HEK293T (cell line): ENCODE data around the gene MS4A10.

Experiments used
- CTCF ChIA-PET: fragments of 350-600 bp; formaldehyde crosslinking; extraction: SDS; loops from one replicate; lab custom pipeline; 2021; ENCODE audit warnings: antibody characterized with exemption, inconsistent platforms; lab: Yijun Ruan, JAX
- POLR2A ChIA-PET: fragments of 350-600 bp; formaldehyde crosslinking; extraction: SDS; loops from one replicate; lab custom pipeline; 2020; ENCODE audit warnings: antibody characterized with exemption, inconsistent platforms; lab: Yijun Ruan, JAX
- DNase-seq: peaks from one replicate; pipeline ENCODE4 v3.0.0; 2012; ENCODE audit warnings: mixed read lengths; ENCODE audit errors: extremely low spot score
- ARNT ChIP-seq: fragments of 450-650 bp; IDR thresholded peaks from 2 replicates; pipeline ENCODE4 v1.6.1; 2017; ENCODE audit warnings: mild to moderate bottlenecking
- BHLHE40 ChIP-seq: fragments of 450-650 bp; IDR thresholded peaks from 2 replicates; pipeline ENCODE4 v1.6.1; 2016; ENCODE audit warnings: mild to moderate bottlenecking, moderate library complexity, borderline replicate concordance
- CTBP1 ChIP-seq: fragments of 450-650 bp; IDR thresholded peaks from 2 replicates; pipeline ENCODE4 v1.6.1; 2016; ENCODE audit warnings: borderline replicate concordance
- ELF4 ChIP-seq: fragments of 450-650 bp; IDR thresholded peaks from 2 replicates; pipeline ENCODE4 v1.6.1; 2017; ENCODE audit warnings: antibody characterized with exemption
- FOXA1 ChIP-seq: fragments of 450-650 bp; IDR thresholded peaks from 2 replicates; pipeline ENCODE4 v1.6.1; 2016; ENCODE audit warnings: mild to moderate bottlenecking
- FOXK2 ChIP-seq: fragments of 450-650 bp; IDR thresholded peaks from 2 replicates; pipeline ENCODE4 v1.6.1; 2016; ENCODE audit warnings: mild to moderate bottlenecking
- FOXM1 ChIP-seq: fragments of 450-650 bp; IDR thresholded peaks from 2 replicates; pipeline ENCODE4 v1.6.1; 2017; ENCODE audit warnings: mild to moderate bottlenecking, borderline replicate concordance
- HDGF ChIP-seq: fragments of 450-650 bp; IDR thresholded peaks from 2 replicates; pipeline ENCODE4 v1.6.1; 2017; ENCODE audit warnings: antibody characterized with exemption, borderline replicate concordance
- L3MBTL2 ChIP-seq: fragments of 450-650 bp; conservative IDR thresholded peaks from 2 replicates; pipeline ENCODE4 v1.6.1; 2016; ENCODE audit warnings: mild to moderate bottlenecking
- LEF1 ChIP-seq: fragments of 450-650 bp; IDR thresholded peaks from 2 replicates; pipeline ENCODE4 v1.6.1; 2017; ENCODE audit warnings: mild to moderate bottlenecking, borderline replicate concordance
- NFRKB ChIP-seq: fragments of 450-650 bp; IDR thresholded peaks from 2 replicates; pipeline ENCODE4 v1.6.1; 2016; ENCODE audit warnings: mild to moderate bottlenecking, moderate library complexity
- PKNOX1 ChIP-seq: fragments of 450-650 bp; IDR thresholded peaks from 2 replicates; pipeline ENCODE4 v1.6.1; 2016
- SP1 ChIP-seq: fragments of 450-650 bp; IDR thresholded peaks from 2 replicates; pipeline ENCODE4 v1.6.1; 2017
- SUZ12 ChIP-seq: fragments of 450-650 bp; IDR thresholded peaks from 2 replicates; pipeline ENCODE4 v1.6.1; 2016; ENCODE audit warnings: mild to moderate bottlenecking
- TARDBP ChIP-seq: fragments of 450-650 bp; IDR thresholded peaks from 2 replicates; pipeline ENCODE4 v1.6.1; 2016
- ZNF384 ChIP-seq: fragments of 450-650 bp; IDR thresholded peaks from 2 replicates; pipeline ENCODE4 v1.6.1; 2016

MS4A10 gene

GRCh38 chr11:60785136-60785535 lies at the start of gene MS4A10:
TSS of gene MS4A10 (plus strand) at chr11:60785333. CDS start at chr11:60790336, 5,003 bp downstream.
- ChIA-PET CTCF (interaction anchor here (0.6 kb wide), 1 partner anchor 140 kb away, joined by 3 read pairs; no protein-coding TSS in a partner anchor), POLR2A (no interaction called here)
- DNase-seq, result no peak
- TF ChIP-seq FOXA1 (no peak), ARNT (no peak), SUZ12 (no peak)

- ChIA-PET POLR2A (no interaction called here), CTCF (no interaction called here)
- TF ChIP-seq LEF1 (no peak), TARDBP (no peak), CTBP1 (no peak), ARNT (no peak), SP1 (no peak), ZNF384 (no peak), PKNOX1 (no peak), SUZ12 (no peak), NFRKB (no peak), FOXK2 (no peak), HDGF (no peak), FOXM1 (no peak), ELF4 (no peak), L3MBTL2 (no peak), BHLHE40 (no peak), FOXA1 (no peak)
- no peak for DNase-seq
Observed at GRCh38 chr11:60739114-60739513, 46.0 kb upstream of the MS4A10 start.

GRCh38 chr11:60740573-60740972 lies 44.6 kb upstream of the MS4A10 start:
- ChIA-PET POLR2A (no interaction called here), CTCF (no interaction called here)
- no peak for TF ChIP-seq BHLHE40
- TF ChIP-seq FOXA1, result no peak
- TF ChIP-seq FOXM1, result no peak
- no peak for TF ChIP-seq L3MBTL2
- no peak for DNase-seq

- CTCF ChIA-PET, result no interaction called here
- POLR2A ChIA-PET, result no interaction called here
- TF ChIP-seq FOXA1 (no peak), FOXK2 (no peak), SUZ12 (no peak), HDGF (no peak), L3MBTL2 (no peak), NFRKB (no peak), CTBP1 (no peak), SP1 (no peak), ELF4 (no peak), ARNT (no peak), TARDBP (no peak)
- no peak for DNase-seq
Observed at GRCh38 chr11:60741421-60741820, 43.7 kb upstream of the MS4A10 start.

GRCh38 chr11:60743058-60743457 lies 42.1 kb upstream of the MS4A10 start:
- POLR2A ChIA-PET, result no interaction called here
- no peak for TF ChIP-seq FOXK2
- no peak for TF ChIP-seq PKNOX1
- CTCF ChIA-PET, result no interaction called here
- no peak for DNase-seq

- CTCF ChIA-PET, result no interaction called here
- TF ChIP-seq TARDBP, result no peak
- no peak for TF ChIP-seq ZNF384
- TF ChIP-seq FOXM1, result no peak
- no peak for TF ChIP-seq CTBP1
- TF ChIP-seq NFRKB, result no peak
- TF ChIP-seq FOXK2, result no peak
- no peak for TF ChIP-seq ARNT
- TF ChIP-seq BHLHE40, result no peak
- TF ChIP-seq HDGF, result no peak
- no peak for TF ChIP-seq LEF1
- no peak for TF ChIP-seq ELF4
- POLR2A ChIA-PET, result no interaction called here
- no peak for DNase-seq
Observed at GRCh38 chr11:60744114-60744513, 41.0 kb upstream of the MS4A10 start.

- no peak for DNase-seq
- ChIA-PET POLR2A (interaction anchor here (0.6 kb wide), 1 partner anchor 411 kb away, joined by 3 read pairs; no protein-coding TSS in a partner anchor), CTCF (no interaction called here)
- TF ChIP-seq ARNT (no peak), LEF1 (no peak), FOXM1 (no peak), ZNF384 (no peak), HDGF (no peak), L3MBTL2 (no peak), ELF4 (no peak), FOXK2 (no peak), CTBP1 (no peak), NFRKB (no peak), SP1 (no peak), BHLHE40 (no peak), TARDBP (no peak), FOXA1 (no peak), PKNOX1 (no peak), SUZ12 (no peak)
Observed at GRCh38 chr11:60747359-60747873, 37.7 kb upstream of the MS4A10 start.
